HG03432 (cell line): ENCODE data around the gene MAPK12.

Experiments used
- ATAC-seq: cut with Tn5 transposase; IDR thresholded peaks from one replicate; pipeline ENCODE4 v1.9.1; 2021; ENCODE audit warnings: mild to moderate bottlenecking, moderate library complexity; ENCODE audit not compliant: unreplicated experiment

MAPK12 gene

DNA sequence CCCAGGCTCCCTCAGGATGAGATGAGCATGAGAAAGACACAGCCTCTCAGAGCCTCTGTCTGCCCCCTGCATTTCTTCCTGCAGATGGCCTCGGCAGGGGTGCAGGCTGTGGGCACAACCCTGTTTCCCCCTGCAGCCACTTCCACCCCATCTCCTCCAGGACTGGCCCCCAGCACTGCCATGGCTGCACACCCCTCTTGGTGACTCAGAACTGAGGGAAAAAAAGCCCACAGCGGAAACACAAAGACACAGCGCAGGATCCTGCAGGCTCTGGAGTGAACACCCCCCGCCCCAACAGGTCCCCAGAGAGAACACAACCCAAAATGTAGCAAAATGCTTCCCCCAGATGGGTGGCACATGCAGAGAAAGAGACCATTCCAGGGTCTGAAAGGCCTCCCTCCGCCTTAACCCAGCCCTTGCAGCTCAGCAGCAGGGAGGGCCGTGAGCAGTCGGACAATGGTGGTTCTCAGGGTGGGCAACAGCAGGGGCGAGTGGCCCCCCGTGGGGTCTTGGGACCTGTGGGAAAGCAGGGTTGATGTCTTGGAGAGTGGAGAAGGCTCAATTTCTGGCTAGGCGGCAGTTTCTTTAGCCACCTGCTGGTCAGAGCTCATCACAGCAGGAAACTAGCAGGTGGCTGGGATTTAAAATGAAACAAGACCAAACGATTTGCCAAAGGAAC is 24.6 kb downstream of the MAPK12 start:
- no peak for ATAC-seq

DNA sequence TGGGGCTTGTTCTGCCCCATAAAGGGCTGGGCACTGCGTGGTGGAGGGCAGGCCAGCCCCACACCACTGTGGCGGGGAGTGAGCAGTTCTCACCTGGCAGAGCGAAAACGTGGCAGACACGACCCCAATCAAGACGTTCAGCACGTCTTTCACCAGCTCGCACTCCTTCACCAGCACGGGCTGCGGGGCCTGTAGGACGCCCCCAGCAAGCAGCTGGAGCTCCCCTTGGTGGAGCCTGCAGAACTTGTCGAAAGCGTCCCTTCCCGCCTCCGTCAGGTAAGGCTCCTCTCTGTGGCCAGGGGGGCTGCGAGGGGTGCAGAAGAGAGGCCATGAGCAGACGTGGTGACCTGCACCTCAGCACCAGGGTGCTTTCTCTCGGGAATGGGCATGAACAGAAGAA is 28.3 kb downstream of the MAPK12 start:
- ATAC-seq = no peak

DNA sequence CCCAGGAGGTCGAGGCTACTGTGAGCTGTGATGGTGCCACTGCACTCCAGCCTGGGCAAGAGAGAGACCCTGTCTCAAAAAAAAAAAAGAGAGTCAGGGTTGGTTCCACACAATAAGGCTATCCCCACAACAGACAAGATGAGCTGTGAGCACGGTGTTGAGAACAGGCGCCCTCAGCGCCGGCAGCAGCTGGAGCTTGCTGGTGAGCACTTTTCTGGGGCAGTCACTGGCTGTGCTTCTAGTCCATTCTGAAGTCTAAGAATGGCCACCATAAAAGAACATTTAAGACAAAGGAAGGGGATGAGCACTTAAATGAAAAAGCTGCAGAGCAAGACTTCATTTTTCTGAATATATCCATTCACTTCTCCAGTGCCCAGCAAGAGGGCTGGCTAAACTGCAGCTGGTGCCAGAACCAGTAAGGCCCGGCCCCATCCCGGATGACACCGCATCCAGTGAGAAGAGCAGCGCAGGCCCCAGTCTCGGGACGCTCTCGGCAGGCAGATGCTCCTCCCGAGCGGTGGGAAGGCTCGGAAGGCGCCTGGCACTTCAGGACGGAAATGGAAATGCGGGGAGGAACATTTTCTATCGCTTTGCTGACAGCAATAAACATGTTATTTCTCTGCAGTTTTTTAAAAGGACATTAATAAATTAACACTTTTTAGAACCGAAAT is 28.9 kb downstream of the MAPK12 start:
- no peak for ATAC-seq

DNA sequence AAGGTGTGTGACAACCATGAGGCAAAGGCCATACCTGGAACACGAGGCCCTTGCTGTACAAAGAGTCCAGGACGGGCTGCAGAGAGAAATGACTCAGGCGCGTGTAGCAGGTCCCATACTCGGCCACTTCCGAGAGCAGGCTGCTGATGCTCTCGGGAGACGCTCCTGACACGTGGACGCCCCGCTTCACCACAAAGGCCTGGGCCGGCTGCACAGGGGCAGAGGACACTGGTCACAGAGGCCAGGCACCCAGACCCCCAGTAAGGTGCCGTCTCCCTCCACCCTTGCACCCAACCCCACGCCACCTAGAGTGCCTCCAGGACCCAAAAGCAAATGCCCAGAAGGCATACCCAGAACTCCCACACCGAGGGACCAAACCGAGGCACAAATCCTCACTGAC is 32.1 kb downstream of the MAPK12 start:
- ATAC-seq = no peak

DNA sequence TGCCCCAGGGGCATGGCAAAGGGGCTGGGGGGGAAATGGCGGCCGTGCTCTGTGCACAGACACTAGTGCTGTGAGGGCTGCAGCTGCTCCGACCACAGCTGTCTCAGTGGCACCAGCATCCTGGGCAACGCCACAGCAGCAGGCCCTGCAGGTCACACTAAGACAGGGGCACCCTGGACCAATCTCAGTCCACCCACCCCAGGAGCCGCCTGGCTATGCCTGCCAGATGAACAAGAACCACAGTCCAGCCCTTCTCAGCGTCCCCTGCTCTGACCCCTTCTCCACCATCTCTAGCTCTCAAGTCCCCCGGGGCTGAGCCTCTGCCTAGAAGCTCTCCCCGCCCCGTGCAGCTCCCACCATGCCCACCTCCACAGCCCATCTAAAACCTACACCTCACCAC is 33.1 kb downstream of the MAPK12 start:
- no peak for ATAC-seq

DNA sequence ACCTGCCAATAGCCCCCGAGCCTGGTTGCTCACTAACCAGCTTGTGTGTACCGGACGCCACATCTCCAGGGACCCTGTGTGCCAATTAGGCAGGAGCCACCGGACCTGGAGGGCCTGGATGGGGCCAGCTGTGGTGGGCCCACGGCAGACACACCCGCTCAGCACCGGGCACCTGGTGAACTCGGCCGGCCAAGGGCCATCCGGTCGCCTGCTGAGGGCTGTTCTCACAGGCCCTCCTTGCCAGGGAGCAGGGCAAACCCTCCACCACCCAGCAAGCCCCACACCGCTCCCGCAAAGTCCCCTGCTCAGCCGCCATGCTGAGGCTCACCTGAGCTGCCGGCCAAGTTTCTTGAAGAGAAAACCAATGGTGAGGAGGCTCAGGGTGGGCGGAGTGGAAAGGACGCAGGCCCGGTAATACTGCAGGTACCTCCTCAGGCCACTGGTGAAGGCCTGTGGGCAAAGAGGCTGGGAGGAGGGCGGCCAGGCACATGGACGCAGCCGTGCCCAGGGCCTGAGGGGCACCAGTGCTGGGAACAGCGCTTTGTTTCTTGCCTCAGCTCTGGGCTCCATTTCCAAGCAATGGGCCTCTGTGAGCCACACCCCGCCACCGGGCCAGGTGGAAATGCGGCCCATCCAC is 33.8 kb downstream of the MAPK12 start:
- ATAC-seq = no peak

DNA sequence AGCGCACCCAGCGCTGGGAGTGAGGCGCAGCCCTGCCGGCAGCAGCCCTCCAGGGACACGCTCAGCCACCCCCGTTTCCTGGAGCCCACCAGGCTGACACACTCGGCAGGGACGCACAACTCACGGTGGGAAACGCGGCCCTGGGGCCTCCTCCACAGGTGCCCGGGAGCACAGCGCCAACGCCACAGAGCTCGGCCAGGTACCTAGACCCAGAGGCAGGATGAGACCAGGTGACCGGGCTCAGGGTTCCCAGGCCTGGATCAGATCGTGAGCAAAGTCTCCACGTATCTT is 34.7 kb downstream of the MAPK12 start:
- no peak for ATAC-seq

DNA sequence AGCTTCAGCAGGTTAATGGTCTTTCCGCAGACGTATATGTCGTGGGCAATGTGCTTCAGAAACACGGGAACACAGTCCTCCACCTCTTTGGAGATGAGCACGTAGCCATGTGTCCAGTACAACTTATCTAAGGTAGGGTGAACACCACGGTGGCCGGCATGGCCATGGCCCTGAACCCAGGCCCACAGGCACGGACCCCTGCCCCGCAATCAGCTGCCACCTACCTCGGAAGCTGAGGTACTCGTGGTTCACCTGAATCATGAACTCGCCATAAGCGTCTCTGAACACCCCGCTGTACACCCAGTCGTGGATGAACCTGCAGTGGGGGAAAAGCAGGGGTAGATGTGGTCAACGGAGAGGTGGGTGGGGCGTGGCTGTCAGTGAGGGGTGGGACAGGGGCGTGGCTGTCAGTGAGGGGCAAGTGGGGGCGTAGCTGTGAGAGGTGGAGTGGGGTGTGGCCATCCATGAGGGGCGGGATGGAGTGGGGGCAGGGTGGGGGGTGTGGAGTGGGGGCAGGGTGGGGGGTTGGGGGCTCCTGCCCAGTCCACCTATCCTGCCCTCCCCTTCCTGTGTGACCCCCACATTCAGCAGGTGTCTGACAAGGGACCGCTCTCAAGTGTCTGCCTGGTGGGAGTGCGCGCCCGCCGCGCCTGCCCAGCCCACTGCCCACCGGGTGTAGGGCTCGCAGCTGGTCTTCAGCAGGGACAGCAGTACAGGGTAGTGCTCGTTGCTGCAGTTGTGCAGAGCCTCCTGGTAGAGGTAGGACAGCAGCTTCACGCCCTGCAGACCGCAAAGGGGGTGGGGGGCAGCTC is 35.2 kb downstream of the MAPK12 start:
- no peak for ATAC-seq

DNA sequence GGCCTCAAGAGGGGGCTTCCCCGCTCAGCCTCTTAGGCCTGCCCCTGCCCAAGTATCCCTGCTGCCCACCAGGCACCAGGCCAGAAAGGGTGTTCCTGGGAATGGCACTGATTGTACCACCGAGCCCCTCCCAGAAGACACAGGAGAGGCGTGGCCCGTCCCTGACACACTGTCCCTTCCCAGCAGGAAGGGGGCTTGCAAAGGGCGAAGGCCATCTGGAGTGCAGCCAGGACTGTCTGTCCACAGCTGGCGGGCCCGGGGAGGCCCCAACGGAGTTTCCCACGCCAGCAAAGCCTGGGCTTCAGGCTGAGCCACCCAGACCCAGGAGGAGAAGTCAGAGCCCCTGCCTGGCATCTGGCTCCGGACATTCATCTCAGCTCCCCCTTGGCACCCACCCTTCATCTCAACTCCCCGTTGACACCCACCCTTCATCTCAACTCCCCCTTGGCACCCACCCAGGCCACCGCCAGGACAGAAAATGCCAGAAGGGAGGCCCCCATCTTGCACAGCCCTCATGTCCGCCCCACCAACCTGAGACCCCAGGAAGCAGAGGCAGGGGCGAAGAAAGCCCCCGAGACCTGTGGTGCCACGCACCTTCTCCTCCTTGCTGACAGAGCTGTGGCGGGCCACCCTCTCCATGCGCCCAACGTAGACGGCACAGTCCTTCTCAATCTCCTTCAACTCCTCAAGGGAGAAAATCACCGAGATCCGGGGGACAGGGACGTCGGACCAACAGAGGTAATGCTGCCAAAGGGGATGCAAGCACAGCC is 36.1 kb downstream of the MAPK12 start:
- no peak for ATAC-seq

DNA sequence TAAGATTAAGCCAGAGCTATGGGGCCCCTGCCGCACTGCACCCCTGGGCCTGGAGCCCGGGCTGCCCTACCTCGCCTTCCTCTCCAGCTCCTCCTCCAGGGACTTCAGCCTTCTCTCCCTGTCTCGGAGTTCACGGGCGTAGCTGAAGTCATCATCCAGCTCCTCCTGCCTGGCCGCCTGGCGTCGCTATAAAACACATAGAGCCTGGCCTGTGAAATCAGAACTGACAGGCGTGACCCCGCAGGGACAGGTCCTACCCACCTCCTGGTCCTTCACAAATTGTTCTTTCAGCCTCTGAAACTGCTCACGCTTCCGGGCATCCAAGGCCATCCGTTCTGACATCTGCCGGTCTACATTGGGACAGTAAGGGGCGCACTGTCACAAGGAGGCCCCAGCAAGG is 37.4 kb downstream of the MAPK12 start:
- no peak for ATAC-seq

DNA sequence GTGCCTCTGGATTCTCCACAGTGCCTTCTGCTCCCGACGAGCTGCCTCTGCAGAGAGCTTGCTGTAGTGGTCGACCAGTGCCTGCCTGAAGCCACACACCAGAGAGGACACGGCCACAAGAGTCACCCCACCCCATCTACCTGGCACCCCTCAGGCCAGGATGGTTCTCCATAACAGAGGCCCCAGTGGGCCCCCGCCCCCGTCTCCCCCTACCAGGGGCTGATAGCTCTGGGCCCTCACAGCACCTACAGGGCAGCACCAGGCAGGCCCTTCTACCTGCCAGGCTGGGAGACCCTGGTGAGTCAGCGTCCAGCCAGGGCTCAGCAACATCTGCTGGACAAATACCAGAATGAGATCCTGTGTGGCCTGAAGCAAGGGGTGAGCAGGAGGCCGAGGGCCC is 39.0 kb downstream of the MAPK12 start:
- ATAC-seq = no peak

DNA sequence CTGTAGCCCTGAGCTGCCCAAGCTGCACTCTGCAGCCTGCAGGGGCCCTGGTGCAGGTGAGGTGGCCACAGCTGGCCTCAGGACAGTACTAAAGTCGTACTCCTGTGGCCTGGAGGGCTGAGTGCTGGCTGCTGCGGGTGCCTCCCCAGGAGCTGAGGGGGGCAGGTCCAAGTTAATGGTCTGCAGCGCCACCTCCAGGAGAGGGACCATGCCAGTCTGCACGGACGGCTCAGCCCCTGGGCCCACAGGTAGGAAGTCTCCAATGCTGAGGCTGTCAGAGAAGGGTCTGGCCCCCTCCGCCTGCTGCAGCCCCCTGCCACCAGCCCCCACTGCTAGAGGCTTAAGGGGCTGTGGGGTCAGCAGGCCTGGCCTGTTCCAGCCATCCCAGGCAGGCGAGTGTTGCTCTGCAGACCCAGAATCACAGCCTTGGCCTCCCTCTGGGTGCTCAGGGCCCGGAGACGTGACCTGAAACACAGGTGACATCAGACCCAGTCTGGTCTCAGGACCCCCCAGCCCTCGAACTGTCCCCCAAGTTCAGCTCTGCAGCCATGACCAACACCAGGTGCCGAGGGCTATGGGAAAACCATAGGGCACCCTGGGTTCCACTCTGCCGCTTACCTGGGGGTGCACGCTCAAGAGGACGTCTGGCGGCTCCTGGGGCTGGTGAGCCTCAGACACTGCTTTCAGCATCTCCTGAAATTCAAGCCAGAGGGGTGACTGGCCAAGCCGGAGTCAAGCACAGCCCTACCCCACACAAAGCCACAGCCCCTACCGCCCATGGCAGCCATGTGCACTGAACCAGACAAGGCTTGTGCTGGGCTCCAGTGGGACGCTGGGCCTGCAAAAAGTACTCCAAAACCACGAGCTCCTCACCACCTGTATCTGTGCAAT is 39.8 kb downstream of the MAPK12 start:
- no peak for ATAC-seq

DNA sequence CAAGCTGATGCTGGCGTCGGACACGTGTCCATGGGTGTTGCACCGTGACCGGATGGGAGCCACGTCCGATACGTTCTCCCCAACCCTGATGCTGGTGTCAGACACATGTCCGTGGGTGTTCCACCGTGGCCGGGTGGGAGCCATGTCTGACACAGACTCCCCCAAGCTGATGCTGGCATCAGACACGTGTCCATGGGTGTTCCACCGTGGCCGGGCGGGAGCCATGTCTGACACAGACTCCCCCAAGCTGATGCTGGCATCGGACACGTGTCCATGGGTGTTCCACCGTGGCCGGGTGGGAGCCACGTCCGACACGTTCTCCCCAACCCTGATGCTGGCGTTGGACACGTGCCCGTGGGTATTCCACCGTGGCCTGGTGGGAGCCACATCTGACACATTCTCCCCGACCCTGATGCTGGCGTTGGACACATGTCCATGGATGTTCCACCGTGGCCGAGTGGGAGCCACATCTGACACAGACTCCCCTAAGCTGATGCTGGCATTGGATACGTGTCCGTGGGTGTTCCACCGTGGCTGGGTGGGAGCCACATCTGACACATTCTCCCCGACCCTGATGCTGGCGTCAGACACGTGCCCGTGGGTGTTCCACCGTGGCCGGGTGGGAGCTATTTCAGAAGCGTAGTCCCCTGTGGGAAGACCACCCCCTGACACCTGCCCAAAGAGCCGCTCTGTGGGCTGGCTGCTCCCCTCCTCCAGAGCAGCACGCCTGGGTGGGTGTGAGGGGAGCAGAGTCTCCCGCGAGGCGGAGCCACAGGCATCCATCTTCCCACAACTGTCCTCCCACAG is 40.7 kb downstream of the MAPK12 start:
- ATAC-seq = no peak

DNA sequence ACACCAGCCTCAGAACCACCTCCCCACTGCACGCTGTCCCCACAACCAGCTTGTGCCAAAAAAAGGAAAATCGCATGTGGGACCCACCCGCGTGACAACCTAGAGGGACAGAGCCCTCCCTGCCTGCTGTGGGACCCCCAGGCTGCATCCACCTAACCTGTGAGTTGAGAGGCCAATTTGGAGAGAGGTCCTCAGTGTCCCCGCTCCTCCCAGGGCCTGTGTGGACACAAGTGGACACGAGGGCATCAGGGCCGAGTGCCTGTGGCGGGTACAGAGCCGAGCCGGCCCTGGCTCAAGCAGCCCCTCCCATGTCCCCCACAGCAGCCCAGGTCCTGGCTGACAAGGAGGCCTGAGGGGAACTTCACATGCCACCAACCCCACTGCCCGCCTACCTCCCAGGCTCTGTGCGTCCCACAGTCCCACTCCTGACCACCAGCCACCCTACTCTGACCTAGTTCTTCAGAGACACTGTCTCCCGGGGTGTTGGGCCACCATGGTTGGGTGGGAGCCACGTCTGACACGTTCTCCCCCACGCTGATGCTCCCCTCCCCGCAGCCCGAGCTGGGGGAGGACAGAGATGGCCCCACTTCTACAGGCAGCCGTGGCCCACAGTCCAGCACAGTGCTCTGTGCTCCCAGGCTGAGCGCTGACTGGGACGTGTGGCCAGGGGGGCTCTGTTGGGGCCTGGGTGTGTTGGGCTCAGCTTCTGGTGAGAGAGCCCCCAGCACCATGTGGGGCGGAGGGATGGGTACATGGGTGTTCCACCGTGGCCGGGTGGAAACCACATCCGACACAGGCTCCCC is 41.5 kb downstream of the MAPK12 start:
- no peak for ATAC-seq

DNA sequence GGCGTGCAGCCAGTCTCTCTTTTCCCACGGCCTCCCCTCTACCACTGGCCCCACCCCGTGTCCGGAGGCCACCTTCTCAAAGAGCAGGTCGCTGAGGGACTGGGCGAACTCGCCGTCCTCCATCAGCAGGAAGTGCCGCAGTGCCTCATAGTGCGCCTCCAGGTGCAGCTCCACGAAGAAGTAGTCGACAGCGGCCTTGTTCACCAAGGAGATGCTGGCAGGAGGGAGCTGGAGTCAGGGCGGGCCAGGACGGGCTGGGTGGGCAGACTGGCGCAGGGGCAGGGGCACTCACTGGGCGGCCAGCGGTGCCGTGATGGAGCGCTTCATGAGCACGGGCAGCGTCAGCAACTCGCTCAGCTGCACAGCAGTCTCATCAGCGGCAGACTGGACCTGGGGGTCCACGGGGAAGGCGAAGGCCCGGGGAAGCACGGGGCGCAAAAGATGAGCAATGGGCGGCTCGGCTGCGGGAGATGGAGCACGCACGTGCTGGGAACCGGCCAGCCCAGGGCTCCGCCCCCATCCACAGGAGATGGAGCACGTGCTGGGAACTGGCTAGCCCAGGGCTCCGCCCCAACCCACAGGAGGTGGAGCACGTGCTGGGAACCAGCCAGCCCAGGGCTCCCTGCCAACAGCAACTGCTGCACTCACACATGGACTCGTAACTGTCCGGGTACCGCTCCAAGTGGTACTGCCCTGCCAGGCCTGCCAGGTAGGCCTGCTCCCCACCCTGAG is 42.3 kb downstream of the MAPK12 start:
- no peak for ATAC-seq

DNA sequence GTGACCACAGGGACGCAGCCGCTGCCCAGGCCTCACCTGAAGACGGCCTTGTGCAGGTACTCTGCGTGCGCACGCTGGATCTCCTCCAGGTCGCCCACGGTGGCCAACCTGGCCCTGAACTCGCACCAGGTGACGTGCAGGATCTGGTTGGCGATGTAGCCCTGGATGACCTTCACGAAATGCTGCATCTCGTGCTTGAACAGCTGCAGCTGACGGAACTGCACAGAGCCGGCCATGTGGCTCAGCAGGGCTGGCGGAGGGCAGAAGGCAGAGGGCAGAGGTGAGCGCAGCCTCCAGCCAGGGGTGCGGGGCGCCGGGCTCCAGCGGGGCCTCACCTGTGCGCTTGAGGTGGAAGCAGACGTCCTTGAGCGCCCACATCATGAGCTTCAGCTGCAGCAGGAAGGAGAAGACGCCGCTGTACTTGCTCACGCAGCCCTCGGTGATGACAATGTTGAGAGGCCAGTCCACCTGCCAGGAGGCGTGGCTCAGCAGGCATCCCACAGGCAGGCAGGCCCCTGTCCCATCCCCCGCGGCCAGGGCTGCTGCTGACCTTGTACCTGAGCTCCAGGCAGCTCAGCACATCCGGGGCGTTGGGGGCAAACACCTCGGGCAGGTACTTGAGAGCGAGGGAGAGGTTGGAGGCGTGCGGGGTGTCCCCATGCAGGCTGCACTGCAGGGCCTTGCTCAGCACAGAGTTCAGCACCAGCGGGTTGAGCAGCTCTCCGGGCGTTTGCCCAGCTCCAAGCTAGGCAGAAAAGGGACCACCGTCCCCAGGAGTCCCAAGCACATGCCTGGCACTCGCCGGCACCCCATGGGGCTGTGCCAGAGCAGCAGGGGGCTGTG is 43.1 kb downstream of the MAPK12 start:
- ATAC-seq = no peak
